ENCODE measurements around the gene BCAS1. TPM values are rescaled to one million over a fixed set of nuclear protein-coding genes. Genes with fewer than 3 reads are reported as not detected.

The BCAS1 gene
- total RNA-seq, 2 donors from 2014 or later = 0.10 to 0.11 TPM

GRCh38 chr20:53919886-53920285 lies 150.5 kb downstream of the BCAS1 start:
- DNase-seq (ENCODE audit: low spot score) = no peak
- Mint-ChIP-seq H3K4me3 (no peak overlapping the region), H3K9me3 (no peaks in the 10 kb centered on the region), H3K4me1 (ENCODE audit: low read depth in 2 of 2) (peaks cover 25 to 28% of the 10 kb centered on the region in 2 donors), H3K27ac (no peak overlapping the region), H3K36me3 (no peaks in the 10 kb centered on the region), H3K27me3 (no peaks in the 10 kb centered on the region)
- ATAC-seq = no peak

GRCh38 chr20:53918949-53919361 lies 151.4 kb downstream of the BCAS1 start:
- Mint-ChIP-seq H3K36me3 (no peaks in the 10 kb centered on the region), H3K4me1 (ENCODE audit: low read depth in 2 of 2) (peaks cover 33 to 37% of the 10 kb centered on the region in 2 donors), H3K9me3 (no peaks in the 10 kb centered on the region), H3K4me3 (no peak overlapping the region), H3K27ac (no peak overlapping the region), H3K27me3 (no peaks in the 10 kb centered on the region)
- ATAC-seq (no peak), DNase-seq (ENCODE audit: low spot score) (no peak)

- Mint-ChIP-seq H3K36me3 (no peaks in the 10 kb centered on the region), H3K27me3 (no peaks in the 10 kb centered on the region), H3K4me3 (peak overlapping the region; percentile 66), H3K27ac (peak overlapping the region; percentile 80 to 91), H3K4me1 (ENCODE audit: low read depth in 2 of 2) (peaks cover 38 to 40% of the 10 kb centered on the region in 2 donors), H3K9me3 (no peaks in the 10 kb centered on the region)
- no peak for ATAC-seq
- no peak for DNase-seq (ENCODE audit: low spot score)
These were observed 152.4 kb downstream of the BCAS1 start for GRCh38 chr20:53918020-53918311.

GRCh38 chr20:53917145-53918019 lies 153.0 kb downstream of the BCAS1 start:
- Mint-ChIP-seq H3K4me3 (peak overlapping the region; percentile 66), H3K27me3 (no peaks in the 10 kb centered on the region), H3K27ac (peak overlapping the region; percentile 80 to 91), H3K9me3 (no peaks in the 10 kb centered on the region), H3K4me1 (ENCODE audit: low read depth in 2 of 2) (peaks cover 35 to 40% of the 10 kb centered on the region in 2 donors), H3K36me3 (no peaks in the 10 kb centered on the region)
- DNase-seq (ENCODE audit: low spot score) (no peak), ATAC-seq (peak in 1 of 2 donors; percentile 59)

GRCh38 chr20:53916173-53916512 lies 154.3 kb downstream of the BCAS1 start:
- H3K4me3 Mint-ChIP-seq = peak overlapping the region; percentile 94
- peak overlapping the region; percentile 80 to 91 for H3K27ac Mint-ChIP-seq
- no peaks in the 10 kb centered on the region for H3K9me3 Mint-ChIP-seq
- peaks cover 35 to 40% of the 10 kb centered on the region in 2 donors for H3K4me1 Mint-ChIP-seq (ENCODE audit: low read depth in 2 of 2)
- DNase-seq (ENCODE audit: low spot score) (no peak), ATAC-seq (peak in 1 of 2 donors; percentile 53)
- H3K36me3 Mint-ChIP-seq = no peaks in the 10 kb centered on the region
- H3K27me3 Mint-ChIP-seq = no peaks in the 10 kb centered on the region

- no peaks in the 10 kb centered on the region for H3K9me3 Mint-ChIP-seq
These were observed 154.8 kb downstream of the BCAS1 start for GRCh38 chr20:53915446-53916172.

GRCh38 chr20:53914781-53915445 lies 155.5 kb downstream of the BCAS1 start:
- DNase-seq (ENCODE audit: low spot score) (no peak), ATAC-seq (no peak)
- peaks cover 35 to 40% of the 10 kb centered on the region in 2 donors for H3K4me1 Mint-ChIP-seq (ENCODE audit: low read depth in 2 of 2)
- peak overlapping the region; percentile 94 for H3K4me3 Mint-ChIP-seq
- no peaks in the 10 kb centered on the region for H3K27me3 Mint-ChIP-seq
- no peaks in the 10 kb centered on the region for H3K36me3 Mint-ChIP-seq
- peak overlapping the region; percentile 80 to 91 for H3K27ac Mint-ChIP-seq
- no peaks in the 10 kb centered on the region for H3K9me3 Mint-ChIP-seq

More at GRCh38 chr20:53915446-53916172, 154.8 kb downstream of the BCAS1 start:
- peak; percentile 95 for DNase-seq (ENCODE audit: low spot score)
- Mint-ChIP-seq H3K27ac (peak overlapping the region; percentile 80 to 91), H3K4me1 (ENCODE audit: low read depth in 2 of 2) (peaks cover 35 to 40% of the 10 kb centered on the region in 2 donors), H3K27me3 (no peaks in the 10 kb centered on the region), H3K36me3 (no peaks in the 10 kb centered on the region), H3K4me3 (peak overlapping the region; percentile 94)
- ATAC-seq = peak; percentile 98 to 99

GRCh38 chr20:53914091-53914780 lies 156.2 kb downstream of the BCAS1 start:
- H3K9me3 Mint-ChIP-seq = no peaks in the 10 kb centered on the region
- ATAC-seq (no peak), DNase-seq (ENCODE audit: low spot score) (no peak)
- H3K36me3 Mint-ChIP-seq = no peaks in the 10 kb centered on the region
- H3K27ac Mint-ChIP-seq = peak overlapping the region; percentile 80 to 91
- peak overlapping the region; percentile 94 for H3K4me3 Mint-ChIP-seq
- H3K27me3 Mint-ChIP-seq = no peaks in the 10 kb centered on the region
- peaks cover 35 to 40% of the 10 kb centered on the region in 2 donors for H3K4me1 Mint-ChIP-seq (ENCODE audit: low read depth in 2 of 2)

- Mint-ChIP-seq H3K9me3 (no peaks in the 10 kb centered on the region), H3K27me3 (no peaks in the 10 kb centered on the region), H3K4me3 (no peak overlapping the region), H3K36me3 (no peaks in the 10 kb centered on the region), H3K27ac (peak overlapping the region in 1 of 2 donors; percentile 75), H3K4me1 (ENCODE audit: low read depth in 2 of 2) (peaks cover 31 to 32% of the 10 kb centered on the region in 2 donors)
- no peak for ATAC-seq
- no peak for DNase-seq (ENCODE audit: low spot score)
These were observed 159.1 kb downstream of the BCAS1 start for GRCh38 chr20:53911301-53911700.

GRCh38 chr20:53910351-53911002 lies 159.9 kb downstream of the BCAS1 start:
- peaks cover 24 to 26% of the 10 kb centered on the region in 2 donors for H3K4me1 Mint-ChIP-seq (ENCODE audit: low read depth in 2 of 2)
- no peaks in the 10 kb centered on the region for H3K9me3 Mint-ChIP-seq
- no peak overlapping the region for H3K4me3 Mint-ChIP-seq
- H3K27ac Mint-ChIP-seq = peak overlapping the region in 1 of 2 donors; percentile 75
- no peaks in the 10 kb centered on the region for H3K27me3 Mint-ChIP-seq
- DNase-seq (ENCODE audit: low spot score) = no peak
- no peaks in the 10 kb centered on the region for H3K36me3 Mint-ChIP-seq
- no peak for ATAC-seq

GRCh38 chr20:53907968-53908751 lies 162.2 kb downstream of the BCAS1 start:
- DNase-seq (ENCODE audit: low spot score) = no peak
- Mint-ChIP-seq H3K9me3 (no peaks in the 10 kb centered on the region), H3K27me3 (no peaks in the 10 kb centered on the region), H3K4me1 (ENCODE audit: low read depth in 2 of 2) (peaks cover 14 to 19% of the 10 kb centered on the region in 2 donors), H3K4me3 (no peak overlapping the region), H3K36me3 (no peaks in the 10 kb centered on the region), H3K27ac (no peak overlapping the region)
- no peak for ATAC-seq

- no peaks in the 10 kb centered on the region for H3K36me3 Mint-ChIP-seq
- no peaks in the 10 kb centered on the region for H3K27me3 Mint-ChIP-seq
- ATAC-seq (no peak), DNase-seq (ENCODE audit: low spot score) (no peak)
- no peak overlapping the region for H3K4me3 Mint-ChIP-seq
- no peaks in the 10 kb centered on the region for H3K9me3 Mint-ChIP-seq
- peaks cover 20 to 27% of the 10 kb centered on the region in 2 donors for H3K4me1 Mint-ChIP-seq (ENCODE audit: low read depth in 2 of 2)
- H3K27ac Mint-ChIP-seq = peak overlapping the region in 1 of 2 donors; percentile 45
These were observed 164.6 kb downstream of the BCAS1 start for GRCh38 chr20:53905820-53906191.

Measured in natural killer cell treated with Interleukin-12 subunit alpha and Interleukin-12 subunit beta and Interleukin-15 and Interleukin-18, amount 100 ng/mL, for 72 hours (primary cell).